Astrocyte (in vitro differentiated cells and primary cell): Measurements from ENCODE around the gene EDDM13. TPM values are rescaled to one million over a fixed set of nuclear protein-coding genes. Genes with fewer than 3 reads are reported as not detected.

ENCODE experiments used
- DNase-seq: peaks from one replicate; pipeline ENCODE4 v3.0.0-alpha.2; 2010; ENCODE audit warnings: low read depth
- FAIRE-seq: peaks from 2 replicates; lab custom pipeline; 2011; peaks lifted over from hg19 to GRCh38; lab: Jason Lieb, UNC
- H2AFZ ChIP-seq: 2 replicates; pipeline ENCODE4 v1.6.0; 2012; ENCODE audit warnings: low read depth, low read length, inconsistent platforms
- H3K27ac ChIP-seq: 2 replicates; pipeline ENCODE4 v1.5.1; 2011; ENCODE audit warnings: low read depth, low read length, inconsistent platforms
- H3K27me3 ChIP-seq: 2 replicates; pipeline ENCODE4 v1.6.0; 2011; ENCODE audit warnings: low read length, inconsistent platforms; ENCODE audit not compliant: insufficient read depth
- H3K36me3 ChIP-seq: 2 replicates; pipeline ENCODE4 v1.5.1; 2011; ENCODE audit warnings: low read length, inconsistent platforms; ENCODE audit not compliant: insufficient read depth
- H3K4me1 ChIP-seq: 2 replicates; pipeline ENCODE4 v1.5.1; 2011; ENCODE audit warnings: low read length, inconsistent platforms; ENCODE audit not compliant: insufficient read depth
- H3K4me2 ChIP-seq: 2 replicates; pipeline ENCODE4 v1.6.0; 2012; ENCODE audit warnings: low read length, inconsistent platforms
- H3K4me3 ChIP-seq: 2 replicates; pipeline ENCODE4 v1.5.1; 2011; ENCODE audit warnings: low read depth, mild to moderate bottlenecking, low read length, inconsistent platforms; ENCODE audit not compliant: insufficient read depth
- H3K79me2 ChIP-seq: 2 replicates; pipeline ENCODE4 v1.6.0; 2012; ENCODE audit warnings: mild to moderate bottlenecking, low read length, inconsistent platforms; ENCODE audit not compliant: insufficient read depth
- H3K9ac ChIP-seq: 2 replicates; pipeline ENCODE4 v1.6.0; 2012; ENCODE audit warnings: mild to moderate bottlenecking, low read length, inconsistent platforms
- H3K9me3 ChIP-seq: 2 replicates; pipeline ENCODE4 v1.5.1; 2012; ENCODE audit warnings: low read depth, mild to moderate bottlenecking, low read length, inconsistent platforms; ENCODE audit not compliant: insufficient read depth
- H4K20me1 ChIP-seq: 2 replicates; pipeline ENCODE4 v1.6.0; 2012; ENCODE audit warnings: low read length, inconsistent platforms; ENCODE audit not compliant: insufficient read depth
- H3K27ac Mint-ChIP-seq: one replicate; pipeline ENCODE4 v1.8.0; 2021; ENCODE audit warnings: mild to moderate bottlenecking, mixed read lengths; ENCODE audit not compliant: unreplicated experiment
- H3K27me3 Mint-ChIP-seq: one replicate; pipeline ENCODE4 v1.8.0; 2021; ENCODE audit warnings: low read depth, mixed read lengths; ENCODE audit not compliant: unreplicated experiment
- H3K36me3 Mint-ChIP-seq: one replicate; pipeline ENCODE4 v1.8.0; 2021; ENCODE audit warnings: low read depth, mixed read lengths; ENCODE audit not compliant: unreplicated experiment
- H3K4me1 Mint-ChIP-seq: one replicate; pipeline ENCODE4 v1.8.0; 2021; ENCODE audit warnings: low read depth, mixed read lengths; ENCODE audit not compliant: unreplicated experiment
- H3K4me3 Mint-ChIP-seq: one replicate; pipeline ENCODE4 v1.8.0; 2021; ENCODE audit warnings: mild to moderate bottlenecking, moderate library complexity, mixed read lengths; ENCODE audit not compliant: unreplicated experiment
- H3K9me3 Mint-ChIP-seq: one replicate; pipeline ENCODE4 v1.8.0; 2021; ENCODE audit warnings: mild to moderate bottlenecking, mixed read lengths; ENCODE audit not compliant: unreplicated experiment
- EZH2 ChIP-seq: IDR thresholded peaks from 2 replicates; pipeline ENCODE4 v1.6.1; 2012; ENCODE audit warnings: mild to moderate bottlenecking, low read length, inconsistent platforms; ENCODE audit not compliant: insufficient read depth
- total RNA-seq: library from RNA; stranded (reverse); gene quantifications from 2 replicates; pipeline ENCODE4 v1.2.1, GENCODE V29; 2021
- TF ChIP-seq, protein P1 (sequence below): IDR thresholded peaks from 2 replicates; pipeline ENCODE4 v1.5.1; 2011; ENCODE audit warnings: low read depth, mild to moderate bottlenecking, inconsistent platforms, low read length, moderate library complexity; ENCODE audit not compliant: insufficient read depth

EDDM13 gene
- total RNA-seq, 1 donor from 2014 or later: not detected

DNA sequence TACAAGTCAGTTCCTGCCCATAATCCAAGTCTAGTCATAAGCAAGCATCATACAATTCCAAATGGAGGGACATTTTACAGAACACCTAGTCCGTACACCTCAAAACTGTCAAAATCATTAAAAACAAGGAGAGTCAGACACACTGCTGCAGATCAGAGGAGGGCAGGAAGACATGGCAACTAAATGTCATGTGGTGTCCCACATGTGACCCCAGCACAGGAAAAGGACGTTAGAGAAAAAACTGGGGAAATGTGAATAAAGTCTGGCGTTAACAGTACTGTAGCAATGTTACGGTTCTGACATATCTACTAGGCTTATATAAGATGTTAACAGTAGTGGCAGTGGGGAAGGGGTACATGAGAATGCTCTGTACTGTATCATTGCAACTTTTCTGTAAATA is 39.8 kb downstream of the EDDM13 start:
- Histone ChIP-seq H3K9me3 (no peaks in the 10 kb centered on the region), H3K4me1 (peaks cover 5% of the 10 kb centered on the region), H3K4me3 (no peak overlapping the region), H3K36me3 (peaks cover 3% of the 10 kb centered on the region), H3K4me2 (no peak overlapping the region), H3K9ac (no peak overlapping the region), H4K20me1 (peaks cover 4% of the 10 kb centered on the region), H3K27me3 (no peaks in the 10 kb centered on the region), H3K79me2 (peaks cover 8% of the 10 kb centered on the region), H3K27ac (no peak overlapping the region), H2AFZ (no peak overlapping the region)
- Mint-ChIP-seq H3K4me1 (no peaks in the 10 kb centered on the region), H3K36me3 (peaks cover 2% of the 10 kb centered on the region), H3K4me3 (no peak overlapping the region), H3K27me3 (no peaks in the 10 kb centered on the region), H3K27ac (no peak overlapping the region), H3K9me3 (no peaks in the 10 kb centered on the region)
- TF ChIP-seq, protein P1, sequence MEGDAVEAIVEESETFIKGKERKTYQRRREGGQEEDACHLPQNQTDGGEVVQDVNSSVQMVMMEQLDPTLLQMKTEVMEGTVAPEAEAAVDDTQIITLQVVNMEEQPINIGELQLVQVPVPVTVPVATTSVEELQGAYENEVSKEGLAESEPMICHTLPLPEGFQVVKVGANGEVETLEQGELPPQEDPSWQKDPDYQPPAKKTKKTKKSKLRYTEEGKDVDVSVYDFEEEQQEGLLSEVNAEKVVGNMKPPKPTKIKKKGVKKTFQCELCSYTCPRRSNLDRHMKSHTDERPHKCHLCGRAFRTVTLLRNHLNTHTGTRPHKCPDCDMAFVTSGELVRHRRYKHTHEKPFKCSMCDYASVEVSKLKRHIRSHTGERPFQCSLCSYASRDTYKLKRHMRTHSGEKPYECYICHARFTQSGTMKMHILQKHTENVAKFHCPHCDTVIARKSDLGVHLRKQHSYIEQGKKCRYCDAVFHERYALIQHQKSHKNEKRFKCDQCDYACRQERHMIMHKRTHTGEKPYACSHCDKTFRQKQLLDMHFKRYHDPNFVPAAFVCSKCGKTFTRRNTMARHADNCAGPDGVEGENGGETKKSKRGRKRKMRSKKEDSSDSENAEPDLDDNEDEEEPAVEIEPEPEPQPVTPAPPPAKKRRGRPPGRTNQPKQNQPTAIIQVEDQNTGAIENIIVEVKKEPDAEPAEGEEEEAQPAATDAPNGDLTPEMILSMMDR: no peak
- no peak for TF ChIP-seq EZH2
- no peak for FAIRE-seq
- no peak for DNase-seq

DNA sequence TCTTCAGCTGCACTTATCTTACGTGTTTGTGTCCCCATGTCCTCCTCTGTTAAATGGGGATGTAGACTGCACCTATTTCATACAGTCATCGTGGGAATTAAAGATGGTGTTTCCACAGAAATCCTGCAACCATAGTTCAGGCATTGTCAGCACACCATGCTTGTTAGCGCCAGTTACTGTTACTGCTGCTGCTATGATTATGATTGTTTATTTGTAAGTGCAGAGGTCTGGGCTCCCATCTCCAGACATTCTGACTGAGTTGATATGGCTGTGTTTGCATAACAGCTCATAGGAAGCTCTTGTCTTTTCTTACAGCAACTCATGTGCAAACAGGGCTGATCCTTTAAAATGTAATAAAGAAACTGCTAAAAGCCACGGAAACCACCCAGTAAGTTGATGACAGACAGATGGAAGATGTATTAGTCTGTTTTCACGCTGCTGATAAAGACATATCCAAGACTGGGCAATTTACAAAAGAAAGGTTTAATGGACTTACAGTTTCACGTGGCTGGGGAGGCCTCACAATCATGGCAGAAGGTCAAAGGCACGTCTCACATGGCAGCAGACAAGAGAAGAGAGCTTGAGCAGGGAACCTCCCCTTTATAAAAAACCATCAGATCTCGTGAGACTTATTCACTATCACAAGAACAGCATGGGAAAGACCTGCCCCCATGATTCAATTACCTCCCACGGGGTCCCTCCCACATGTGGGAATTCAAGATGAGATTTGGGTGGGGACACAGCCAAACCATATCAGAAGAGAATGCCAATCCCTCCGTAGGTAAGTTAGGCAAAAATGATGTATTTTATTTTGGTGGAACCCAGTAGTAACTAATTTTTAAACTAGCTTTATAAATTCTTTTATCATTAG is 40.5 kb downstream of the EDDM13 start:
- H3K4me1 Mint-ChIP-seq: no peaks in the 10 kb centered on the region
- peak overlapping the region; percentile 64 for H3K4me3 Mint-ChIP-seq
- Histone ChIP-seq H3K79me2 (peaks cover 8% of the 10 kb centered on the region), H3K36me3 (peaks cover 3% of the 10 kb centered on the region), H2AFZ (no peak overlapping the region), H3K27me3 (no peaks in the 10 kb centered on the region), H3K4me2 (peak overlapping the region; percentile 92), H3K9ac (no peak overlapping the region), H3K27ac (no peak overlapping the region), H4K20me1 (peaks cover 4% of the 10 kb centered on the region), H3K9me3 (no peaks in the 10 kb centered on the region), H3K4me3 (no peak overlapping the region), H3K4me1 (peaks cover 5% of the 10 kb centered on the region)
- no peaks in the 10 kb centered on the region for H3K9me3 Mint-ChIP-seq
- H3K36me3 Mint-ChIP-seq: peaks cover 2% of the 10 kb centered on the region
- H3K27ac Mint-ChIP-seq: peak overlapping the region; percentile 35
- no peak for FAIRE-seq
- TF ChIP-seq EZH2: no peak
- TF ChIP-seq, protein P1: no peak
- H3K27me3 Mint-ChIP-seq: no peaks in the 10 kb centered on the region
- no peak for DNase-seq

DNA sequence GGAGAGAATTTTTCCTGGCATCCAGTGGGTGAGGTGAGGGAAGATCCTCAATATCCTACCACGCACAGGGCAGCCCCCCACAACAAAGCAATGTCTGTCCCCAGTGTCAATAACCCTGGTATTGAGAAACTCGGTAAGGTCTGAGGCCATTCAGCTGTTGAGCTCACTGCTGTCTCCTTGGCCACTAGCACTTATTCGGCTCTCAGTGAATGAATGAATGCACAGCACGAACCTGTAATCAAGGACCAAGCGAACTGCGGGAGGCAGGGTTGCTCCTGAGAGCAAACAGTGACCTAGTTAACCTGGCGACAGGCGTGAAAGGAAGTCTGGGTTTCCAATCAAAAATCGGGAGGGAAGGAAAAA is 41.5 kb downstream of the EDDM13 start:
- Histone ChIP-seq H3K4me1 (peaks cover 5% of the 10 kb centered on the region), H3K9me3 (no peaks in the 10 kb centered on the region), H3K27ac (peak overlapping the region; percentile 99), H4K20me1 (peaks cover 4% of the 10 kb centered on the region), H3K36me3 (peaks cover 3% of the 10 kb centered on the region), H2AFZ (peak overlapping the region; percentile 95), H3K9ac (peak overlapping the region; percentile 96), H3K27me3 (no peaks in the 10 kb centered on the region), H3K79me2 (peaks cover 8% of the 10 kb centered on the region), H3K4me2 (peak overlapping the region; percentile 92), H3K4me3 (peak overlapping the region; percentile 95)
- Mint-ChIP-seq H3K4me3 (peak overlapping the region; percentile 90), H3K36me3 (peaks cover 2% of the 10 kb centered on the region), H3K9me3 (no peaks in the 10 kb centered on the region), H3K27ac (peak overlapping the region; percentile 100), H3K4me1 (no peaks in the 10 kb centered on the region), H3K27me3 (no peaks in the 10 kb centered on the region)
- TF ChIP-seq, protein P1: no peak
- TF ChIP-seq EZH2: no peak
- DNase-seq (no peak), FAIRE-seq (no peak)
